HG02588 (cell line): ENCODE data around the gene WWOX.
"Not testable (repeated sequence)": the region's sequence is repeated elsewhere in the genome, so short reads cannot be mapped to it uniquely, and the experiment has no call there.

Experiments used
- ATAC-seq: cut with Tn5 transposase; IDR thresholded peaks from one replicate; pipeline ENCODE4 v1.9.1; 2021; ENCODE audit warnings: mild to moderate bottlenecking, moderate library complexity; ENCODE audit not compliant: unreplicated experiment

The WWOX gene

DNA sequence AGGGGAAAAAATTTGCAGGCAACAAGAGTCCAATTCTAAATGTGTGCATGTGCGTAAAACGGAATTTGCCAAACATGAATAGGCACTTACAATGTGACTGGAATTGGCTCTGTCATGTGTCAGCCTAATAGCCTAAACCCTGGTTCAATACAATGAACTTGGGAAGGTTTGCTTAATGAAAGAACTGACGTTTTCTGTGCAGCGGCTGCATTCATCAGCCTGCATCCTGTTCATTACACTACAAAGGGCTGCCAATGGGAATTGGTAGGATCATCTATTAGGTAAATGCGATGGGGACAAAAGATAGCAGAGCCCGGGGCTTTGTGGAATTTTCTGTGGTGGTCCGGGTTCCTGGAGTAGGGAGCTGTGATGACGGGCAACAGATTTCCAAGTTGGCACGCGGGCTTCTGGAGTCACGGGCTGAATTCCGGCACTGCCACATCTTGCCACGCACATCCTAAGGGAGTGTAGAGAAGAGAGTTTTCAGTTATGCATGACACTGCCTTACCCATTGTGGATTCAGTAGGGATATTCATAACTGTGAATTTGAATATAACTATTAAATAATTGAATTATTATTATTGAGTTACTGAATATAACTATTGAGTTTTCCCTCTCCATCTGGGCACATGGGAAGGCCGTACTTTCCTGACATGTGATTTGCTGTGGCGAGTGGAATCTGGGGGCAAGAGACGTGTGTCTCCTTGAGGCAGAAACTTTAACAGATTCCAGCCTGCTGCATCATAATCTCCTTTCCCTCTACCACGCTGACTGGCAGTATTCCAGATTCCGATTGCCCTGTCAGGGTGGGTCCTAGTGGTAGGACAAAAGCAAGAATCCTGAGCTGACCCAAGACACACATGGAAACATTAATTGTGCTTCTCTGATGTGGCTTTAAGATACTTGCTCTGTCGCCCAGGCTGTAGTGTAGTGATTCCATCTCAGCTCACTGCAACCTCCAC is 565.6 kb downstream of the WWOX start:
- no peak for ATAC-seq

DNA sequence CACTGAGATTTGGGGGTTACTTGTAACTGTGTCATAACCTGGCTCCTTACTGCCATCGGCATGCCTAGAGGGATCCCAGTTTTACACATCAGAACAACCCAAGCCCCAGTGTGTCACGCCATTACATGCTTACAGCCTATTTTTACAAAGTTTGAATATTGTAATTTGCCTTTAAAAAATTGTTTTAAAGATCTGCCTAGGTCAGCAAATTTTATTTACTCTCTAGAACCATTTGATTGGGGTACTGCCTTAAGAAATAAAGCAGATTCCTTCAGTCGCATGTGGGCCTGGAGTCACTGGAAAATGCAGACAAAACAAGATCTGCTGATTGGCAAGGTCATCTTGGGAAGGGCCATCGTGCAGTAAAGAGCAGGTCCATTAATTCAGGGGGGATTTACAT is 566.9 kb downstream of the WWOX start:
- no peak for ATAC-seq

DNA sequence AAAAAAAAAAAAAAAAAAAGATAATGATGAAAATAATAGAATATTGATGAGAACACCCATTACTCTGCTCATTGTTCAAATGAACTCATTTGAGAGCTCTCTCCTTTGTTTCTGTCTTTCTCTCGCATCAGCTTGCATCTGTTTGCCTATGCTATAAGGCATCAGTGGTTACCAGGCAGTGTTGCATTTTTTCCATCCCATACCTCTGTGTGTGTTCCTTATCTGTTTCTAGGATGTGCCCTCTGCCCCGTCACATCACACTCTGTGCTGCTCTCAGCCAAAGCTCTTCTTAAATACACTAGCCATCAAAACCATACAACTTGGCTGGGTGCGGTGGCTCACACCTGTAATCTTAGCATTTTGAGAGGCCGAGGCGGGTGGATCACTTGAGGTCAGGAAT is 568.2 kb downstream of the WWOX start:
- ATAC-seq: no peak

DNA sequence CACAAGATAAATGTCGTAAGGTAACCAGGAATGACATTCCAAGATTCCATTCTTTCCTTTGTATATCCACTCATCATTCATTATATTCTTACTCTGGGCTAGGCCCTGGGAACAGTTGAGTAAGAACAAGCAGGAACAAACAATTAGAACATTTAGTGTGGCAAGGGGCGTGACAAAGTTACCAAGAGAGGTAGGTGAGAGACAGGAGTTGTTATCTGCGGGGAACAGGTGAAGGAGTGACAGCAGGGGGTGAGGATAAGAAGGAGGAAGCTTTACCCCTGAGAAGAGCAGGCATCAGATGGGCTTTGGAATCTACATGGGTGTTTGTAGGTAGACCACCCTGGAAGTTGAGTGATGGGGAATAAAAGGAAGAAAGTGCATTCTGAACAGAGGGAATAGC is 568.9 kb downstream of the WWOX start:
- no peak for ATAC-seq

DNA sequence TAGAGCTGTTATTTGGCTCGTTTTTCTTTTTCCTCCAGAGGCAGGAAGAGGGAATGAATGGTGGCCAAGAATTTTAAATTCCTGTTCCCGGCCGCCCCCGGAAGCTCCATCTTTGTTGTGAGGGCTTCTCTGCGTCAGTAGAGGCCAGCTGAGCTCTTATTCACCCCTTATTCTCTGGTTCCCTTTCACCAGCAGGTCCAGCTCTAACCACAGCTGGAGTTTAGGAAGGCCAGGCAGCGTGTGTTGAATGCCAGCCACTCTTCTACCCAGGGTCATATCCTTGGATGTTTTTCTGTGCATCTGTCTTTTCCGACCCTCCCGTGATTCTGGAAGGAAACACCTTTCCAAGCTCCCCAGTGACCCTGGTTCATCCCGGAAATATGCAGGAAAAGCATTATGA is 570.5 kb downstream of the WWOX start:
- ATAC-seq: no peak

DNA sequence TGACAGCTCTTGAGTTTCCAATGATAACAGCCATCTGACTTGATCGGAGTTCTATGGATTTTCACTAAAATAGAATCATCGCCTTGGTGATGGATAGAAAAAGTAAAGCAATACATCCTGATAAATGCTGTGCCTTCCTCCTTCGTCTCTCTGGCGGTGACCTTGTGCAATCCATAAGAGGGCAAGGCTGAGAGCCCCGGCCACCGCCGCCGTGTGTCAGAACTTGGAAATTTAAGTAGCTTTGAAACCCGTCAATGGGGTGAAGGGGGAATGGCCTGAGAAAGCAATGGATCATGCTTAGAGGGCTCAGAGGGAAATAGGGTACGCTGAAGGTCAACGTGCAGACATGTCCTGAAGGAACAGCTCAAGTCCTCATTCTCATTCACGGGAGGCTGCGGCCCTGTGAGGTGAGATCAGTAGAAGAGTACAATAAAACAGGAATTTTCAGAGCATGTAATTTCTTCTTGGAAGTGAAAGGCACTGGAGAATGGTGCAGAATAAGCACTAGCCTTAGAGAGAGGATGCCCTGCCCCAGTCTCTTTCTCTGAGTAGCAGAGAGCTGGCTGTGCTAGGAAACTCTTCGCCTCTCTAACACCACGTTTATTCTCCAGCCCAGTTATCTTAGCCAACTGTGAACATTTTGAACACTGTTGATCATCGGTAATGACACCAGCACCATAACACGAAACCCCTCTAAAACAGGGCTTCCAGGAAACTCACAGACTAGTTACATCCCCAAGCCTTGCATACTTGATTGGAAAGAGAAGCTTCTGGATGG is 573.5 kb downstream of the WWOX start:
- no peak for ATAC-seq

DNA sequence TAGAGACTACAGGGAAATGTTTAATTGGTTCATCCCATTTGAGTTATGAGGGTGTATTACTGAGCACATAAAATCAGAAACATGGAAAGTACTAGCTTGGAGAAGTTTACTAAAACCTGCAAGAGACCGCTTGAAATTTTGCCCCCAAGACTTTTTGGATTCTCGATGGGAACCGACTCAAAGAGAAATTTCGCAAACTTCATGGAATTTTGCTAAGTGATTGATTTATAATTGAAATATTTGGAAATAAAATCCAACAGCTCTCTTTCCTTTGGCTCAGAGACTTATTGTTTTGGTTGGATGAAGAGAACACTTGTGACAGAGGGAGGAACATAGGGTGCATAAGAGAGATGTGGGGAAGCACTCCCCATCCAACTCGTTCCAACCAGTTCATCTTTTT is 574.4 kb downstream of the WWOX start:
- ATAC-seq: no peak

DNA sequence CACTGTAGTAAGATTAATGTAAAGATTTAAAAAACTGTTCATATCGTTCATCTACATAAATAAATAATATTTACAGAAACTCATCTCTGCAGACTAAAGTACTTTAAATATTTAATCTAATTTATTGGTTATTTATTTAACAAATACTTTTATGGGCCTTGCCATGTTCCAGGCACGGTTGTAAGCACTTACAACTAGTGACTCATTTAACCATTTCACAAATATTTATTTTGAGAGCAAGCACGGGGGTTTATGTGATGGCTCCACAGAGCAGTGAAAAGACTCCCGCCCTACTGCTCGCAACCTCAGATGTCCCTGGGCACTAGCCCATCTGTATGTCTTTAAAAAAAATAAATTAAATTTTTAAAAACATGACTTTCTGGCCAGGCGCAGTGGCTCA is 575.9 kb downstream of the WWOX start:
- no peak for ATAC-seq

DNA sequence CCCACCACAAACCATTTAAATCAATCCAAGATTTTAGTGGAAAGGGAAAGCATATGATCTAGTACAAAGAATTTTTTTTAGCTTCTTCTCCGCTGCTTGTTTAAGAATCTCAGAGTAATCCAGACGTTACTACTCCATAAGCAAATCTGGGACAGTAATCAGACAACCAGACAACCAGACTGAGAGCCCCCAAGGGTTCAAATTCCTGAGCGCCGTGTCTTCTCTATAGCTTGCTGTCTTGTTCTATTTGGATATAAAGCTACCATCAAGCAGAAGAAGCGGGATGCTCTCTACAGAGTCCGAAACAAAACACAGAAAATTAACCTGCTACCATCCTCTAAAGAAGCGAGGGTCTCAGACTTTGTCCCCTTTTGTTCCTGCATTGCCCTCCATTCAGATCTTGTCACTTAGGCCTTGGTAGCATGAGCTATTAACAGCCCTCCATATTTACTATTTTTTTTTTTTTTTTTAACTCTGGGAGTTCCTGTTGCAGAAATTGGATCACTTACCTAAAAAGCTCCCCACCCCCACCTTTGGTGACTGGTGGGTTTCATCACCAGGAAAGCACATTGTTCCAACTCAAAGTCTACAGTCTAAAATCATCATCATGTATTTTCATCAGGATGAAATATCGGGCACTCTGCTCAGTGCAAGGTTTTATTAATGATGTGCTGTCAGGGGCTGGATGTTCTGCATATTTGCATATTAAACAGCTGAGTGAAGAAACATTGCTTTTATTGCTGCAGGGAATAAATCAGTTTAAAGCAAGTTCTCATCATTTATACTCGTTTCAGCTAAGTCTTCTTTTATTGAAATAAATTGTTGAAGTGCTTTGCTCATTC is 576.7 kb downstream of the WWOX start:
- no peak for ATAC-seq

DNA sequence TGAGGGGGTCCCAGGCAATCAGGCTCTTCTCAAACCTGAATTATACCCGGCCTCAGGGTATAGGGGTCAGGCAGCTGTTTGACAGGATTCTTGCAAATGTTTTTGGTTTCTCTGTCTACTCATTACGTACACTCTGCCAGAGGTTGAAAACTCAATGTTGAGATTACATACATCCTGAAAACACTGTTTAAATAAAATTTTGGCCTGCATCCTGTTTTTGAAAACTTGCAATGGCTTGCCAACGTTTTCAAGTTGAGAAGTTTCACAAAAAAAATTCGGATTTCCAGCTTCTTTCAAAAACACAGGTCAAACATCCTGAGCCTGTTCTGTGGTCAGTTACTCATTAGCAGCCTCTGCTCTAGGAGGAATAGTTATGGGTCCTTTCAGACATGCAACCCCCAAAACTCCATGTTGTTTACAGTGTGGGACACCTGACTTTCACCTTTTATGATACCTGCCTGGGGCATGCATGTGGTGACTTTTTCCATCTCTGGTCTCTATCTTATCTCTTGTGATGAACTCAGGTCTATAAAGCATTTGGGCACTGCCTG is 577.8 kb downstream of the WWOX start:
- ATAC-seq: no peak

DNA sequence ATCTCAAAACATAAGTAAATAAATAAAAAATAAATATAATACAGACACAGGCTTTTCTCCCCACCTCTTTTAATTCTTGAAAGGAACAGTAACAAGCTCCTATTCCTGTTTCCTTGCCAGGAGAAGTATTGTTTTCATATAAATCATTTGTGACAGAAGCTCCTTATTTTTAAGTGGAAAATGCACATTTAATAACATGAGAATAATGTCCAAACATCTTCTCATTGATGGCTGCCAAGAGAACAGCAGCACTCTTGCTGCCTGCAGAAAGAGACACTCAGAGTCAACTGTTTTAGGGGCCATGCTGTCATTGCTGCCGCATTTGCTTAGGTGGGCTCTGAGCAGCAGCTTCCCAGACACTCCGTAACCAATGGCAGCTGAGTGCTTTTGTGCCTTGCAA is 580.1 kb downstream of the WWOX start:
- ATAC-seq: no peak

DNA sequence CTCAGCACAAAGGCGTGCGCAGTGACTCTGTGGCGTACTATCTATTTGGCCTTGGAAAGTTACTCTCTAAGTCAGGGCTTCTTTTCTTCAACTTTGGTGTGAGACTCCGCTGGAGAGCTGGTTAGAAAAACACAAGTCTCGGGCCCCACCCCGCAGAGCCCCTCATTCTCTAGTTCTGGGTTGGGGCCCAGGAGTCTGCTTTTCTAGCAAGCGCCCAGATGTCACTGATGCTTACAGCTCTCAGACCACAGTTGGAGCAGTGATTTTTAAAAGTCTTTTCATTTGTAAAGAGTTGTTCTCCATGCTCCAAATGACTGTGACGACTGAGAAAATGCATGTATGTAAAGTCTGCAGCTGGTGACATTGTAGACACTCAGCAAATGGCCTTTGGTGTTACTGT is 582.3 kb downstream of the WWOX start:
- no peak for ATAC-seq

DNA sequence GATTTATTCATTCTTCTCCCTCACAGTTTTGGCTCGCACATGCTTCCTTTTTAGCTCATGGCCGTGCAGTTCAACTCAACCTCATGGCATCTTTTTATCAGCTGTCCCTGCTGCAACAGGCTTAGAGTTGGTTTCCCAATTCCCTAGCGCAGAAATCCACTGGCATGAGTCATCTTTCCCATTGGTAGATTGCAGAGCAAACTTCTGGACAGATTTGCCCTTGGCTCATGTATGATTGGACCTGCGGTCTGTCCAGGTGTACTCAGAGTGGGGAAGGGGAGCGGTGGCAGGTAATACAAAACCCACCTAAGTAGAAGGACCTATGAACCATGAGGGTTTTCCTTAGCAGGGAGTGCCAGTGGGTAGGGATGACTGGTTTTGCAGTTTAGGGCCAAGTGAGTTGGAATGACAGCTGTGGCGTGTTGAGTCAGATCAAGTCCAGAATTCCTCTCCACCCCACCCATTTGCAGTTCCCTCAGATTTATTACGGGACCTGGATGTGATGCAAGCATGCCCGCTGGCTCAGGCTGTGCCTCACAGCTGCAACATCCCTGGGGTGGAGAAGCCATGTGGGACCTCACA is 584.7 kb downstream of the WWOX start:
- no peak for ATAC-seq

DNA sequence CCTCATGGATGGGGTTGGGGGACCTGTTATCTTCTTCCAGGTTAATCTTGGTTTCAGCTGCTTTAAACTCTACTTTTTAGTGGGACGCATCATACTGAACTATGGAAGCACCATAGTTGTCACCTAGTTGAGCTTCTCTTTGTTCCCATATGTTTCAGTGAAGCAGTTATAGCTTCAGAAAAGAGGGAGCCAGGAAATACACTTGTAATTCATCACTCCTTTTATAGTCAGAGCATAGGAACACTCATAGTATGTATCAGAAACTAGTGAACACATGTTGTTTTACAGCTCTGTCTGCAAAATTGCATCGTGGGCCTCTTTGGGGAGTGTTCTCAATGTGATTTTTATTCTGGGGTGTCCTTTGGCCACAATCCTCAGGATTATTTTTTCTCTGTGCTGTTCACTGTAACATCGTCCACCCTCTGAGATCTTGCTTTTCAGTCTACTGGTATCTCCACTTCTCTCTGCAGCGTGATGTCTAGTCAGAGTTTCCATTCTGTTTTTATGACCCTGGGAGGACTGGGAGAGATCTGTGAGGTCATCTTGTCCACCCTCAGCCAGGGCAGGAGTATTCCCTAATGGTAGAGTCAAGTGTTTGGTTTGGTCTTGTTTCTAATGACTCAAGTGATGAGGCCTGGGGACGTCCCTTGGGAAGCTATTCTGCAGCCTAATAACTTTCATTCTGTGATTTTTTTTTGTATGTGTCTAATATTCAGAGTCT is 585.4 kb downstream of the WWOX start:
- no peak for ATAC-seq

DNA sequence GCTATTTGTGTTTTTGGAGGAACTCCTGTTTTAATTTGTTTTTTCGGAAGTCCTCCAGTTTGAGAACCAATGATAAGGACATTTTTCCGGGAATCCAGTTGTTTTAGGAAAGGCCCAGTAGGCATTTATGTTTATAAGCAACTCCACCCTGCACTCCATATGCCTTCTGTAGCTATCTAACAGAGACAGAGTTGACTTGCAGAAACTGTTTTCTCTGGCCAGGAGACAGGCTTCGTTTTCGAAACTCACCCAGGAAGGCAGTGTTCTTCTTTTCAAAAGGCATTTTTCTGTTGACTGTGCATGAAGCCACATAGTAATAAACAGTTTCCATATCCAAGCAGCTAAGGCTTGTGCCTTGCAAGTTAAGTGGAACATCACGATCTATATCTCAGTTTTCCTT is 587.1 kb downstream of the WWOX start:
- ATAC-seq: no peak

DNA sequence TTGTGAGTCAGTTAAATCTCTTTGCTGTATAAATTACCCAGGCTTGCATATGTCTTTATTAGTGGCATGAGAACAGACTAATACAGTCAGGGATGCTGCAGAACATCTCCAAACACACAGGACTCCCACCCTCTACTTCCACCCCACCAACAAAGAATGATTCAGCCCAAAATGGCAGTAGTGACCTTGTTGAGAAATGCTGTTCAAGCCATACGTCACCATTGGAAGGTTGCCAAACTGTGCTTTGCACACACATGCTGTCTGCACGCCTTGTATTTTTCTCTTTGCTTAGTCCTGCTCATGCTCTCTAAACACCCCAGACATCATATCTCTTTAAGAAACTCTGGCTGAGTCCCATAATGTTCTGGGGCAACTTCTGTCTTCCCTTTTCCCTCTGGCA is 589.6 kb downstream of the WWOX start:
- no peak for ATAC-seq

DNA sequence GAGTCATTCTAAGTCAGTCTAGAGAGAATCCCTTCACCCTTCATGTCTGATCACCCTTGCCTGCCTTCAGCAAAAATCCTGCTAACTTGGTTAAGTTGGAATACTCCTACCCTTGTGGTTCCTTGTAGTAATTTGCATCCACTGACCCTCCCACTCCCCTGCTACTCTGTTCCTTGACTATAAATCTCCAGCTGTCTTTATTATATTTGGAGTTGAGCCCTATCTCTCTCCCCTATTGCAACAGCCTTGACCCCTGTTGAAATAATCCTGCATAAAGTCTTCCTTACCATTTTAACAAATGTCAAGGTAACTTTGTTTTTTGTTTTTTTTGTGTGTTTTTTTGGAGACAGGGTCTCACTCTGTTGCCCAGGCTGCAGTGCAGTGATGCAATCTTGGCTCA is 590.1 kb downstream of the WWOX start:
- no peak for ATAC-seq

DNA sequence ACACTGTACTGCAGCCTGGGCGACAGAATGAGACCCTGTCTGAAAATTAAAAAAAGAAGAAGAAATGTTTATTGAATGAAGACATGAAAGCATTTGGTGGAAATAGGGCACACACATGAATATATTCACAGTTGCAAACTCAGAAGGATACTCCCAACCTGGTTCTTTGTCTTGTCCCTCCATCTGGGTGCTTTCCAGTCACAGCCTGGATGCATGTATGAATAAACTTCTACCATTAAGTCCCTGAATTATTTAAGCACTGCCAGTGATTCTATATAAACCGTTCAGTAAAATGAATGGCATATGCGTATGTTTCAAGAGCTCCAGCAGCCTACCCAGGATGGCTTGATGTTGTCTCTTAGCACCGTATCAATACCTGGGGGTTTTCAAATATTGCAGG is 591.1 kb downstream of the WWOX start:
- no peak for ATAC-seq

DNA sequence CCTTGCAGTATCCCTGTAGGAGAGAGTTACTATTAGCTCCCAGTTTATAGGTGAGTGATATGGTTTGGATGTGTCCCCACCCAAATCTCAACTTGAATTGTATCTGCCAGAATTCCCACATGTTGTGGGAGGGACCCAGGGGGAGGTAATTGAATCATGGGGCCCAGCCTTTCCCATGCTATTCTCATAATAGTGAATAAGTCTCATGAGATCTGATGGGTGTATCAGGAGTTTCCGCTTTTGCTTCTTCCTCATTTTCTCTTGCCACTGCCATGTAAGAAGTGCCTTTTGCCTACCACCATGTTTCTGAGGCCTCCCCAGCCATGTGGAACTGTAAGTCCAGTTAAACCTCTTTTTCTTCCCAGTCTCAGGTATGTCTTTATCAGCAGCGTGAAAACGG is 592.3 kb downstream of the WWOX start:
- not testable (repeated sequence) for ATAC-seq

DNA sequence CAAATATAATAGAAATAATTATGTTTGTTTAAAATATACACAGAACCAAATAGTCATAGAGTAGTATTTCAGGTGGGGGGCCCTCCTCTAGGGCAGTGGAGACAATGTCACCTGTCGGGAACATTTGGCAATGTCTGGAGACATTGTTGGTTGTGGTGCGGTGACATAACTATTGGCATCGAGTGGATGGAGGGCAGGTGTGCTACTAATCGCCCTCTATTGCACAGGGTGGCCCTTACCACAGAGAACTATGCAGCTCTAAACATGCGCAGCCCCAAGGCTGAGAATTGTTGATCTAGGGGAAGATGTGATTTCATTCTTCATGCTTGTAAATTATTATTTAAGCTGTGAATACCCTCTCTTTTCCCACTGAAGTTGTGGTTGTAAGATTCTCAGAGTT is 594.0 kb downstream of the WWOX start:
- no peak for ATAC-seq
